Natural killer cell treated with Interleukin-12 subunit alpha and Interleukin-12 subunit beta and Interleukin-15 and Interleukin-18, amount 100 ng/mL, for 72 hours (primary cell): ENCODE measurements around the gene F10. TPM values are rescaled to one million over a fixed set of nuclear protein-coding genes. Genes with fewer than 3 reads are reported as not detected.

Experiments used
- ATAC-seq, 2 donors: fragments of 150-1000 bp; cut with Tn5 transposase in 1 of 2; sonication (Bioruptor Pico), chemical (Tn5 transposase) in 1 of 2; 2 replicates each; pipeline ENCODE4 v1.10.0; 2021
- DNase-seq: peaks from one replicate; pipeline ENCODE4 v3.0.0; 2022; ENCODE audit warnings: low spot score
- H3K27ac Mint-ChIP-seq, 2 donors: 1 replicate in 1 of 2; 2 replicates in 1 of 2; pipeline ENCODE4 v1.8.0; 2022; ENCODE audit warnings: mixed read lengths in 2 of 2, mild to moderate bottlenecking in 1 of 2, moderate library complexity in 1 of 2
- H3K27me3 Mint-ChIP-seq, 2 donors: 1 replicate in 1 of 2; 2 replicates in 1 of 2; pipeline ENCODE4 v1.8.0; 2022; ENCODE audit warnings: mixed read lengths in 2 of 2
- H3K36me3 Mint-ChIP-seq: one replicate; pipeline ENCODE4 v1.8.0; 2022; ENCODE audit warnings: mixed read lengths
- H3K4me1 Mint-ChIP-seq, 2 donors: 1 replicate in 1 of 2; 2 replicates in 1 of 2; pipeline ENCODE4 v1.8.0; 2022; ENCODE audit warnings: low read depth in 2 of 2, mixed read lengths in 2 of 2, mild to moderate bottlenecking in 1 of 2
- H3K4me3 Mint-ChIP-seq: one replicate; pipeline ENCODE4 v1.8.0; 2022; ENCODE audit warnings: mixed read lengths
- H3K9me3 Mint-ChIP-seq: 2 replicates; pipeline ENCODE4 v1.8.0; 2022; ENCODE audit warnings: mixed read lengths
- total RNA-seq, 2 donors: library from RNA; stranded (reverse); gene quantifications; one replicate each; pipeline ENCODE4 v1.2.3, GENCODE V29; 2022

The F10 gene
- total RNA-seq, 2 donors from 2014 or later, result not detected

DNA sequence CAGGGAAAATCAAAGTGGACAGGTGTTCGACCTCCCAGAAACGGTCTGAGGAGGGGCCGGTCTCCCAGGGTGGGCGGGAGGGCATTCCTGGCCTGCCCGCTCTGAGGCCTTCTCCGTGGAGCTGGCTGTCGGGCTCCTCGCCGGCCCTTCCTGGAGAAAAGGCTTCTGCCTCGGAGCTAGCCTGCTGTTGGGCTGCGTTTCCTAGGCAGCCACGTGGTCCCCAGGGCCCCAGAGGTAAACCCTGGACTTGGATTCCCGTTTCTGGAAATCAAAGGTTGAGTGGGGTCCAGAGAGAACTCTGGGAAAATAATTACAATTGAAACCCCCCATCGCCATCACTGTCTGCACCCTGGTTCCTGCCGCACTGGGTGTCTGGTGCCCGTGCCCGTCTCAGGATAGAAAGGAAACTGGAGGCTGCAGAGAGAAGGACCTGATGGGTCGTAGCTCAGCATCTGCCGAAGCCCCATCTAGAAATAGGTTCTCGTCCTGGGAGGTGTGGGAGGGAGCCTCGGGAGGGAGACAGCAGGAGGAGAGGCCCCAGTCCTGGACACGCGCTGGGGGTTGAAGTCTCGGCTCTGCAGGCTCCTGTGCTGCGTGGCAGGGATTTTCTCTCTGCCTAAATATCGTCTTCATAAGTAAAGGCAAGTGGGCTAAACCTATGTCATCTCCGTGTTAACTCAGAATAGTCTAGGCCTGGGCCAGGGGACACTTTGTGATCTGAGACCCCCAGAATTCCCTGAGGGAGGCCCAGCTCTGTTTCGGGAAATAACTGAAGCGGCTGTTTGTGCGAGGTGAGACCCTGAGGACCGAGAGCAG is 28.2 kb downstream of the F10 start:
- no peak for ATAC-seq
- Mint-ChIP-seq H3K36me3 (peaks cover 6% of the 10 kb centered on the region), H3K9me3 (peaks cover 10% of the 10 kb centered on the region), H3K4me1 (peaks cover 14% of the 10 kb centered on the region in 2 donors), H3K4me3 (peak overlapping the region; percentile 30), H3K27me3 (peaks cover 11 to 17% of the 10 kb centered on the region in 2 donors), H3K27ac (no peak overlapping the region)
- DNase-seq, result no peak

DNA sequence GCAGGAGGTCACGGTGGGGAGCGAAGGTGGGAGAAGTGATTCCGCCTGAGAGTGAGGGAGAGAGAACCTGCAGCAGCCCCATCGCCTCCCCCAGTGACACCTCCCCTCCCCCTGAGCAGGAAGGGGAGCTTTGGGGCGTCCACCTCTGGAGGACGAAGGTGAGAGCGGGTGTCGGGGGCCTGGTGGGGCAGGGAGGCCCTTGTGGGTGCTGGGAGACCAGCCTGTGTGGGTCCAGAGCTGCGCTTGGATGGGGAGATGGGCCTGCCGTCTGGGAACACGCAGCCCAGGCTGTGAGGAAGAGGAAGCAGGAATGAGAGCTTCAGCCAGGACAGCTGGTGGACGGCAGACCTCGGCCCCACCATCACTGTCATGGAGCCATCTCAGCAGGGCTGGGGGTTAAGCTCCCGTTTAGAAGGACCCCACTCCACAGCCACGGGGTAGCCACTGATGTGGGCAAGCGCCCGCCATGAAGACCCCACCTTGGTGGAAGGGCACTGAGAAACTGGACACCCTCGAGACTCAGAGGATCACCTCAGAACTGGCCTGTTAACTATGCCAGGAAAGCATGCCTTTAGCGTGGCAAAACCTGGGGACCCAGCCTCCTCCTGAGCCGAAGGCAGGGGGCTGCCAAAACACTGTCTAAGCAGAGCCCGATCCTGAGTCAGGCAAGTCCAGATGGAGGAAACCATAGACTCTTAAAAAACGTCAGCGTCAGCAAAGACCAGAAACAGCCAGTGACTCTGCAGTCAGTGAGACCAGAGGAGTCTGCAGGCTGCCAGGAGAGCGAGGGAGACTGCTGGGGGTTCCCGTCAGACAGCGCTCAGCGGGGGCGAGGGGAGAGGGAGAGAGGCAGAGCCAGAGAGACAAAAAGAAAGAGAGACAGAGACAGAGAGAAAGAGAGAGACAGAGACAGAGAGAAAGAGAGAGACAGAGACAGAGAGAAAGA is 29.4 kb downstream of the F10 start:
- H3K36me3 Mint-ChIP-seq, result peaks cover 8% of the 10 kb centered on the region
- peaks cover 11 to 17% of the 10 kb centered on the region in 2 donors for H3K27me3 Mint-ChIP-seq
- peak; percentile 22 to 51 for ATAC-seq
- H3K4me3 Mint-ChIP-seq, result peak overlapping the region; percentile 90
- H3K9me3 Mint-ChIP-seq, result peaks cover 10% of the 10 kb centered on the region
- H3K27ac Mint-ChIP-seq, result peak overlapping the region; percentile 1 to 11
- peaks cover 14% of the 10 kb centered on the region in 2 donors for H3K4me1 Mint-ChIP-seq
- no peak for DNase-seq

- H3K4me3 Mint-ChIP-seq, result peak overlapping the region; percentile 90
- H3K27me3 Mint-ChIP-seq, result peaks cover 11 to 17% of the 10 kb centered on the region in 2 donors
- peaks cover 14 to 19% of the 10 kb centered on the region in 2 donors for H3K4me1 Mint-ChIP-seq
- peak overlapping the region; percentile 1 to 11 for H3K27ac Mint-ChIP-seq
- no peak for ATAC-seq
- DNase-seq, result no peak
- H3K36me3 Mint-ChIP-seq, result peaks cover 8% of the 10 kb centered on the region
- peaks cover 10% of the 10 kb centered on the region for H3K9me3 Mint-ChIP-seq
These were observed 30.0 kb downstream of the F10 start for GRCh38 chr13:113152691-113152983.

- peak; percentile 46 to 55 for ATAC-seq
- peaks cover 14 to 19% of the 10 kb centered on the region in 2 donors for H3K4me1 Mint-ChIP-seq
- peaks cover 11 to 17% of the 10 kb centered on the region in 2 donors for H3K27me3 Mint-ChIP-seq
- H3K9me3 Mint-ChIP-seq, result peaks cover 10% of the 10 kb centered on the region
- peak overlapping the region; percentile 1 to 11 for H3K27ac Mint-ChIP-seq
- peaks cover 8% of the 10 kb centered on the region for H3K36me3 Mint-ChIP-seq
- peak overlapping the region; percentile 90 for H3K4me3 Mint-ChIP-seq
- no peak for DNase-seq
These were observed 30.6 kb downstream of the F10 start for GRCh38 chr13:113152984-113153809.

GRCh38 chr13:113153810-113154748 is 31.5 kb downstream of the F10 start:
- peak overlapping the region; percentile 90 for H3K4me3 Mint-ChIP-seq
- H3K27me3 Mint-ChIP-seq, result peaks cover 11 to 17% of the 10 kb centered on the region in 2 donors
- peaks cover 8% of the 10 kb centered on the region for H3K36me3 Mint-ChIP-seq
- DNase-seq (no peak), ATAC-seq (peak; percentile 81 to 84)
- peaks cover 14 to 19% of the 10 kb centered on the region in 2 donors for H3K4me1 Mint-ChIP-seq
- peak overlapping the region in 1 of 2 donors; percentile 47 for H3K27ac Mint-ChIP-seq
- H3K9me3 Mint-ChIP-seq, result peaks cover 10% of the 10 kb centered on the region

- Mint-ChIP-seq H3K27ac (peak overlapping the region in 1 of 2 donors; percentile 47), H3K27me3 (peaks cover 11 to 17% of the 10 kb centered on the region in 2 donors), H3K4me1 (peaks cover 18 to 19% of the 10 kb centered on the region in 2 donors), H3K4me3 (peak overlapping the region; percentile 38), H3K36me3 (peaks cover 8% of the 10 kb centered on the region), H3K9me3 (peaks cover 10% of the 10 kb centered on the region)
- no peak for DNase-seq
- ATAC-seq, result no peak
These were observed 32.6 kb downstream of the F10 start for GRCh38 chr13:113155201-113155600.

DNA sequence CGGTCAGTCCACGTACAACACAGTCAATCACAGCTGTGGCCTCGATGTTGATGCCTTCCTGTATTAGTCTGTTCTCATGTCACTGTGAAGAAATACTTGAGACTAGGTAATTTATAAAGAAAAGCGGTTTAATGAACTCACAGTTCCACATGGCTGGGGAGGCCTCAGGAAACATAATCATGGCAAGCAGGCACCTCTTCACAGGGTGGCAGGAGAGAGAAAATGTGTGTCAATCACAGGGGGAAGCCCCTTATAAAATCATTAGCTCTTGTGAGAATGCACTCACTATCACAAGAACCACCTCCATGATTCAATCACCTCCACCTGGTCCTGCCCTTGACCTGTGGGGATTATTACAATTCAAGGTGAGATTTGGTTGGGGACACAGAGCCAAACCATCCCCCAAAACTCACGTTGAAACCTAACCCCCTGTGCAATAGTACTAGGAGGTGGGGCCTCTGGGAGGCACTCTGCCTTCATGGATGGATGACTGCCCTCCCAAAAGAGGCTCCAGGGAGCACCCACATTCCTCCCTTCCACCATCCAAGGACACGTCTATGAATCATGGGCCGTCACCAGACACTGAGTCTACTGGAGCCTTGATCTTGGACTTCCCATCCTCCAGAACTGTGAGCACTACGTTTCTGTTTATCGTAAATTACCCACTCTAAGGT is 33.5 kb downstream of the F10 start:
- Mint-ChIP-seq H3K4me1 (peaks cover 18 to 19% of the 10 kb centered on the region in 2 donors), H3K36me3 (peaks cover 8% of the 10 kb centered on the region), H3K9me3 (peaks cover 10% of the 10 kb centered on the region), H3K27me3 (peaks cover 9 to 14% of the 10 kb centered on the region in 2 donors), H3K27ac (no peak overlapping the region), H3K4me3 (no peak overlapping the region)
- ATAC-seq (no peak), DNase-seq (no peak)

GRCh38 chr13:113157206-113157928 is 34.8 kb downstream of the F10 start:
- Mint-ChIP-seq H3K4me1 (peaks cover 17% of the 10 kb centered on the region in 2 donors), H3K4me3 (no peak overlapping the region), H3K27ac (no peak overlapping the region), H3K9me3 (peaks cover 10% of the 10 kb centered on the region), H3K36me3 (peaks cover 8% of the 10 kb centered on the region), H3K27me3 (peaks cover 5 to 7% of the 10 kb centered on the region in 2 donors)
- ATAC-seq (no peak), DNase-seq (no peak)

- peaks cover 8% of the 10 kb centered on the region for H3K36me3 Mint-ChIP-seq
- peaks cover 12 to 13% of the 10 kb centered on the region in 2 donors for H3K4me1 Mint-ChIP-seq
- no peak within 1 kb of the TSS for H3K27ac Mint-ChIP-seq
- no peak for DNase-seq
- H3K4me3 Mint-ChIP-seq, result no peak within 1 kb of the TSS
- peaks cover 10% of the 10 kb centered on the region for H3K9me3 Mint-ChIP-seq
- ATAC-seq, result no peak
- no peaks in the 10 kb centered on the region for H3K27me3 Mint-ChIP-seq
These were observed 35.5 kb downstream of the F10 start, which contains the start of gene PROZ for GRCh38 chr13:113157929-113158747. Gene PROZ, plus strand, starts transcription at chr13:113158648. Its CDS starts 13 bp downstream, at chr13:113158661.

DNA sequence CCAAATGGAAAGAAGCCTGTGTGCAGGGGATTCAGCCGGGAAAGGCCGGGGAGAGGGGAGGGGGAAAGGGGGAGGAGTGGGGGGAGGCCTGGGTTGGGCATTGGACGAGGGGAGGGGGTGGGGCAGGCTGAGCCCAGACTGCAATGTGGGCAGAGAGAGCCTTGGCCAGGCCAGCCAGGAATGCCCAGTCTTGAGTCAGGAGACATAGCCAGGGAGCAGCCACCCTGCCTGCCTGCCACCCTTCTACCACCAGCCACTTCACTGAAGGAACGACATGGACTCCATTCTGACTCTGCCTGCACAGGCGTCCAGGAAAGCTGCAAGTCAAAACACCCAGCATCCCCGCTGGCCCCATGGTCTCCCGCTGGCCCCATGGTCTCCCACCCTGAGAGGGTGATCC is 36.3 kb downstream of the F10 start:
- Mint-ChIP-seq H3K36me3 (peaks cover 8% of the 10 kb centered on the region), H3K9me3 (peaks cover 10% of the 10 kb centered on the region), H3K4me1 (peaks cover 17 to 19% of the 10 kb centered on the region in 2 donors), H3K27ac (no peak overlapping the region), H3K27me3 (no peaks in the 10 kb centered on the region), H3K4me3 (no peak overlapping the region)
- DNase-seq (no peak), ATAC-seq (no peak)

GRCh38 chr13:113159701-113160100 is 37.1 kb downstream of the F10 start:
- Mint-ChIP-seq H3K4me3 (no peak overlapping the region), H3K36me3 (peaks cover 8% of the 10 kb centered on the region), H3K9me3 (peaks cover 10% of the 10 kb centered on the region)

More at GRCh38 chr13:113159701-113160100, 37.1 kb downstream of the F10 start:
- DNase-seq (no peak), ATAC-seq (no peak)
- H3K4me1 Mint-ChIP-seq, result peaks cover 17 to 22% of the 10 kb centered on the region in 2 donors
- no peaks in the 10 kb centered on the region for H3K27me3 Mint-ChIP-seq
- no peak overlapping the region for H3K27ac Mint-ChIP-seq
